ENCODE results near the gene ALX4.
A peak's percentile ranks its signal among the peaks of the same experiment; 100 is the strongest.

ALX4 gene

GRCh38 chr11:44304091-44305025 is 5.6 kb downstream of the ALX4 start:
- peak in 1 of 10 donors; percentile 70 for DNase-seq
- intact Hi-C loops (cut with DNase I): no loop called here

- DNase-seq: peak in 1 of 10 donors; percentile 36
- intact Hi-C loops (cut with DNase I): no loop called here
Observed at GRCh38 chr11:44303401-44303938, 6.5 kb downstream of the ALX4 start.

- intact Hi-C loops (cut with DNase I): no loop called here
- peak in 1 of 10 donors; percentile 67 for DNase-seq
Observed at GRCh38 chr11:44301564-44302271, 8.2 kb downstream of the ALX4 start.

GRCh38 chr11:44300844-44301563 is 8.9 kb downstream of the ALX4 start:
- intact Hi-C loops (cut with DNase I): no loop called here
- DNase-seq: no peak

- intact Hi-C loops (cut with DNase I): no loop called here
Observed at GRCh38 chr11:44298862-44299261, 11.1 kb downstream of the ALX4 start.

GRCh38 chr11:44290208-44290607 is 19.7 kb downstream of the ALX4 start:
- intact Hi-C loops (cut with DNase I): no loop called here

More at GRCh38 chr11:44298862-44299261, 11.1 kb downstream of the ALX4 start:
- no peak for DNase-seq

GRCh38 chr11:44288133-44288526 is 21.8 kb downstream of the ALX4 start:
- intact Hi-C loops (cut with DNase I): loop anchor here (10.0 kb wide), 1 partner anchor 153 kb away; no protein-coding TSS in a partner anchor
- no peak for DNase-seq

More at GRCh38 chr11:44290208-44290607, 19.7 kb downstream of the ALX4 start:
- DNase-seq: no peak

GRCh38 chr11:44286911-44287310 is 23.0 kb downstream of the ALX4 start:
- intact Hi-C loops (cut with DNase I): loop anchor here (1.0 to 10.0 kb wide), 2 partner anchors 152 to 251 kb away; no protein-coding TSS in a partner anchor
- no peak for DNase-seq

- peak in 4 of 10 donors; percentile 17 to 58 (median 28) for DNase-seq
- intact Hi-C loops (cut with DNase I): loop anchor here (1.0 to 10.0 kb wide), 2 partner anchors 152 to 252 kb away; no protein-coding TSS in a partner anchor
Observed at GRCh38 chr11:44286268-44286880, 23.6 kb downstream of the ALX4 start.

- intact Hi-C loops (cut with DNase I): loop anchor here (1.0 to 10.0 kb wide), 2 partner anchors 151 to 253 kb away; no protein-coding TSS in a partner anchor
- no peak for DNase-seq
Observed at GRCh38 chr11:44285756-44286155, 24.2 kb downstream of the ALX4 start.

GRCh38 chr11:44282620-44283019 is 27.3 kb downstream of the ALX4 start:
- intact Hi-C loops (cut with DNase I): loop anchor here (10.0 kb wide), 1 partner anchor 148 kb away; no protein-coding TSS in a partner anchor
- no peak for DNase-seq

- intact Hi-C loops (cut with DNase I): loop anchor here (10.0 kb wide), 1 partner anchor 146 kb away; no protein-coding TSS in a partner anchor
- DNase-seq: no peak
Observed at GRCh38 chr11:44281151-44281550, 28.8 kb downstream of the ALX4 start.

GRCh38 chr11:44280257-44280656 is 29.7 kb downstream of the ALX4 start:
- no peak for DNase-seq
- intact Hi-C loops (cut with DNase I): loop anchor here (10.0 kb wide), 1 partner anchor 145 kb away; no protein-coding TSS in a partner anchor

- intact Hi-C loops (cut with DNase I): no loop called here
Observed at GRCh38 chr11:44279483-44279882, 30.5 kb downstream of the ALX4 start.

GRCh38 chr11:44277196-44278090 is 32.5 kb downstream of the ALX4 start:
- intact Hi-C loops (cut with DNase I): no loop called here
- DNase-seq: no peak

More at GRCh38 chr11:44279483-44279882, 30.5 kb downstream of the ALX4 start:
- peak in 1 of 10 donors; percentile 75 for DNase-seq

GRCh38 chr11:44275961-44276550 is 33.9 kb downstream of the ALX4 start:
- no peak for DNase-seq
- intact Hi-C loops (cut with DNase I): no loop called here

GRCh38 chr11:44275241-44275640 is 34.7 kb downstream of the ALX4 start:
- peak in 1 of 10 donors; percentile 76 for DNase-seq
- intact Hi-C loops (cut with DNase I): no loop called here

- no peak for DNase-seq
- intact Hi-C loops (cut with DNase I): no loop called here
Observed at GRCh38 chr11:44274404-44274803, 35.5 kb downstream of the ALX4 start.

All from posterior cingulate gyrus (tissue), 11 donors.